ENCODE measurements around the gene NUDT3. TPM values are rescaled to one million over a fixed set of nuclear protein-coding genes. Genes with fewer than 3 reads are reported as not detected.
"Not testable (repeated sequence)": the region's sequence is repeated elsewhere in the genome, so short reads cannot be mapped to it uniquely, and the experiment has no call there.

The NUDT3 gene
- total RNA-seq, 1 donor from 2014 or later: 37.1 TPM

GRCh38 chr6:34393191-34393965 is 909 bp upstream of the NUDT3 start:
- no peak for DNase-seq (ENCODE audit: low read depth, low spot score)

- no peak for DNase-seq (ENCODE audit: low read depth, low spot score)
These were observed 528 bp downstream of the NUDT3 start for GRCh38 chr6:34391786-34392496.

- DNase-seq (ENCODE audit: low read depth, low spot score): no peak
These were observed 1.0 kb downstream of the NUDT3 start for GRCh38 chr6:34391473-34391785.

- DNase-seq (ENCODE audit: low read depth, low spot score): no peak
These were observed 1.7 kb downstream of the NUDT3 start for GRCh38 chr6:34390531-34391472.

GRCh38 chr6:34389034-34389433 is 3.4 kb downstream of the NUDT3 start:
- DNase-seq (ENCODE audit: low read depth, low spot score): no peak

- DNase-seq (ENCODE audit: low read depth, low spot score): no peak
These were observed 4.0 kb downstream of the NUDT3 start for GRCh38 chr6:34388421-34388820.

GRCh38 chr6:34386316-34387137 is 5.9 kb downstream of the NUDT3 start:
- no peak for DNase-seq (ENCODE audit: low read depth, low spot score)

GRCh38 chr6:34385793-34386195 is 6.7 kb downstream of the NUDT3 start:
- no peak for DNase-seq (ENCODE audit: low read depth, low spot score)

- DNase-seq (ENCODE audit: low read depth, low spot score): no peak
These were observed 7.9 kb downstream of the NUDT3 start for GRCh38 chr6:34384321-34385153.

- no peak for DNase-seq (ENCODE audit: low read depth, low spot score)
These were observed 8.7 kb downstream of the NUDT3 start for GRCh38 chr6:34383656-34384320.

GRCh38 chr6:34383161-34383631 is 9.3 kb downstream of the NUDT3 start:
- no peak for DNase-seq (ENCODE audit: low read depth, low spot score)

GRCh38 chr6:34381081-34381480 is 11.4 kb downstream of the NUDT3 start:
- no peak for DNase-seq (ENCODE audit: low read depth, low spot score)

GRCh38 chr6:34378470-34378869 is 14.0 kb downstream of the NUDT3 start:
- no peak for DNase-seq (ENCODE audit: low read depth, low spot score)

- DNase-seq (ENCODE audit: low read depth, low spot score): no peak
These were observed 14.5 kb downstream of the NUDT3 start for GRCh38 chr6:34377984-34378383.

- DNase-seq (ENCODE audit: low read depth, low spot score): not testable (repeated sequence)
These were observed 14.9 kb downstream of the NUDT3 start for GRCh38 chr6:34377571-34377970.

- no peak for DNase-seq (ENCODE audit: low read depth, low spot score)
These were observed 16.6 kb downstream of the NUDT3 start for GRCh38 chr6:34375833-34376232.

GRCh38 chr6:34374508-34374907 is 18.0 kb downstream of the NUDT3 start:
- no peak for DNase-seq (ENCODE audit: low read depth, low spot score)

GRCh38 chr6:34374069-34374468 is 18.4 kb downstream of the NUDT3 start:
- DNase-seq (ENCODE audit: low read depth, low spot score): no peak

GRCh38 chr6:34373511-34373910 is 19.0 kb downstream of the NUDT3 start:
- DNase-seq (ENCODE audit: low read depth, low spot score): no peak
